COLO829 (cell line): ENCODE measurements around the gene DENND1A.
"Not testable (repeated sequence)": the region's sequence is repeated elsewhere in the genome, so short reads cannot be mapped to it uniquely, and the experiment has no call there.

Experiments
- DNase-seq: peaks from one replicate; pipeline ENCODE4 v3.0.0; 2012; ENCODE audit warnings: low spot score

The DENND1A gene

DNA sequence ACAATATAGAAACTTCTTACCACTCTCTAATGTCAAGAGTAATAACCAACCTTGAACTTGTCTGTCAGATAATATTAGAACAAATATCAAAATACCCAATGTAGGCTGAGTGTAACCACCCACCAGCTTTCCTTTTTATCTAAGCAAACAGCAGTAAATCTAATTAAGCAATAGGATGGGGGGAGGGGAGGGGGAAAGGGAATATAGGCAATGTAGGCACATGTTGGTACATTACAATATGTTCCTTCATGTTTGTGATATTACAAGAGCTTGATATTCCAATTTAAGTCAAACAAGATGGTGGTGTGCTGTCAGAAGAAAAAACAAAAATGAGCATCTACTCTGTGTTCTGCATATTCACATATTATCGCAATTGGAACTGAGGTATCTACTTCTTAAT is 158.2 kb downstream of the DENND1A start:
- DNase-seq = no peak

DNA sequence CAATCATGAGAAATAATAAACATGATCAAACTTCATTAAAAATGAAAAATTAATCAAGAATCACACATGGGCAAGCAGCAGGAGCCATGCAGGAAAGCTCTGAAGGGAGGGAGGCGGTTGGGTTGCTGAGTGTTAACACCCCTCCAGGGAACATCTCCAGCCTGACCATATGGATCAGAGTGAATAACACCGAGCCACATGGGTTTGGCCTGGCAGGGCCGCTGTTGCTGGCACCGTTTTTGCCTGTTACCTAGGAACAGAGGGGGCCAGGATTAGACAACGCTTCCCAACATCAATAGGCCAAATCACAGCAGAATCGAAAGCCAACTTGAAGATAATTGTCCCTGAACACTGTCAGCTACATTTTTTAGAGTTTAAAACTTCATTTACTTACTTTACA is 160.2 kb downstream of the DENND1A start:
- no peak for DNase-seq

DNA sequence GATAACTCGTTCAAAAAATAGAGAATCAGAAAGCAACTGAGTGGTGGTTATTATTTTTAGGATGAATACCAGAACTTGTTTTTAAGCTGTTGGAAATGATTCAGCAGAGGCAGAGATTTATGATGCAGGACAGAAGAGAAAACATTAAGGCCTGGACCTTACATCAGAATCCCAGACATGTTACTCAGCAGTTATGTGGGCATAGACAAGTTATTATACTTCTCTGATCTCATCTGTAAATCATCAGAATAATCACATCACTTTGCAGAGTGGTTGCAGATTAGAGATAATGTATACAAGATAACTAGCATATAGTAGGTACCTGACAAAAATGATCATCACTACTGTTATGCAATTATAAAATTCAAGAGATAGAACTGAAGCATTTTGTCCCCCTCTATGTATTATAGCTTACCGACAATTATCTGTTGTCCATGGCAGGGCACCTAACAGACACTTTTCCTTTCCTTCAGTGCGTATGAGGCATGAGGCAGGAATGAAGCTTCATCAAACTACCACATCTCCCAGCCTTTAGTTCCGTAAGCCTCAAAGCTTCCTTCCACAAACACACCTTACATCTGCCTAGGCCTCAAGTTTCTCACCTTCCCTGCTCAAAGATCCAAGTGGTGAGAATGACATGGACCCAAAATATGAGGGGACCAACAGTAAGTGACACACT is 165.9 kb downstream of the DENND1A start:
- no peak for DNase-seq

DNA sequence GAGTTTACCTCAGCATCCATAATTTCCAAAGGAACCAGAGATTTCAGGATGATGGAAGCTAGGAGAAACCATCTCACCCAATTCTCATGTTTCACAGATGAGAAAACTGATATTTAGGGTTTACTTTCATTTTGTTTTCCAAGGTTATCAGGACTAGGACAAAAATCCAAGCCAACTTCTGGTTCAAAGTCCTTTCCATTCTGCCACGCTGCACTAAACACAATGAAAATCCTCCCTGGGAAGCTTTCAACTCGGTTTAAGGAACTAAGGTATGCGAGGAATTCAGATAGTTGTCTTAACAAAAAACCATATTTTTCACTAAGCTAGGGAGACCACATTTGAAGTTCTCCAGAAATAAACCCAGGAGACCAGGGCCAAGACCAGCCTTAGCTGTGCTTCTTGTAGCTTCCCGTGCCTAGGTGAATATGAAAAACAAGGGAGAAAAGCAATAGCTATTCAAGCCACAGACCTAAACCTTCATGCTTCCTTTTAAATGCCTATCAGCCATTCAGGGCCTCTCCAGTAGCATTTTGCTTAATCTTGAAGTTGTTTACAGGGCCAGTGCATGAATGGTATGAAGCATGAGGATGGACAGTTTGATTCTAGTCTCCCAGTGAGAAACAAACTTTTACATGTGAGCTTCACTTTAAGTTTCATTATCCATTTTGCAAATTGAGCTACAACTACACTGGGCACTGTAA is 167.9 kb downstream of the DENND1A start:
- no peak for DNase-seq

DNA sequence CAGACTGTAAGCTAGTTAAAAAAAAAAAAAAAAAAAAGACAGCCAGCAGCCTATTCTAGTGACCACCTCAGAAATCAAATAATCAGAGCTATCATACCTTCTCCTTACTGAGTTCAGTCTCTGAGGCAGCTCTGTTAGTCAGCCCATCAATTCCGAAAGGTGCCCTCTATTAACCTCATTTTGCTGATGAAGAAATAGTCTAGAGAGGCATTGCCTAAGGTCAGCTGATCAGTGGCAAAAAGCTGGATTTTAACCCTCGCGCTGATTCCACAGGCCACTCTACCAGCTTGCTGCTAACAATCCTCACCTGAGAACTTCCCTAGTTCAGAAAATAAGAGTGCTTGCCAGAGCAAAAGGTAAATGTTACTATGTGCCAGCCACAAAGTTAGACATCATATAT is 172.0 kb downstream of the DENND1A start:
- DNase-seq = no peak

DNA sequence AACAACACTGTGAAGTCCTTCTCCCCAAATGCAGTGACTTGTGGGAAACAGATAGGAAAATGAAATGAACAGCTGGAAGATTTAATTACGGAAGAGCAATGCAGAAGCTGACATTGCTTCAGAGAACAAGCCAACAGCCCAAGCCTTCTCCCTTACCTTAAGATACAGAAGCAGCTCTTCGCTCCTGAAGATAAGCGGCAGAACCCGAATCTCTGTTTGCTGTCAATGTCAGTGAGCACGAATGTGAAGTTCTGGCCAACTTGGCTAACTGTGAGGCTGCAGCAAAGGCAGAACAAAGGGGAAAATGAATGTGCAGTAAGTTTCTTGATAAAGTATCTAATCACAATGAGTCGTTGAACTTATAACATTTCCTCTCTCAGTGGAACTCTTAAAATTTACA is 172.4 kb downstream of the DENND1A start:
- no peak for DNase-seq

DNA sequence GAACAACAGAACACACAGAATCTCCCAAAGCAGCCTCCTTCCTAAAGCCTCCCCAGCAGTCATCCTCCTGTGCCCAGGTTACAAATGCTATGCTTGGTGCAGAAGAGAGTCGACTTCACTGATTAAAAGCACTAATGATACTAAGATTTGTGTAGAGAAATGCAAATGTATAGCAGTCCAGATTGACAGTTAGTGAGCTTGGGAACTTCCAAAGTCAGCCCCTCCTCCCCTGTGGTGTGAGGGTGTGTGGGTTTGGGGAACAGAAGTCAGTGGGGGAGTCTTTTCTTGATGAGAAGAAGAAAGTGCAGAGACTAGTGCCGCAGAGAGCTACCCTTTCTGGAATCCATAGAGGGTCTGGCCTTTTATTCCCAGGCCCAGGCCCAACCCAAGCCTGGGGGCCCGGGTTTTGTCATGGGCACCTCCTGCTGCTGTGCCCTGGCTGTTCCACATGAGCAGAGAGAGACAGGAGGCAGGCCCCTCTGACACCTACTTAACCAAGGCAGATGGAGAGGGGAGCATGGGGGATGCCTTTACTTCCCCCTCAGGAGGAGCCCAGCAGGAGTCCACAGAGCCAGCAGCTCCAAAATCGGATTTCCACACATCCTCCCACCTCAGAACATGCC is 173.3 kb downstream of the DENND1A start:
- DNase-seq = no peak

DNA sequence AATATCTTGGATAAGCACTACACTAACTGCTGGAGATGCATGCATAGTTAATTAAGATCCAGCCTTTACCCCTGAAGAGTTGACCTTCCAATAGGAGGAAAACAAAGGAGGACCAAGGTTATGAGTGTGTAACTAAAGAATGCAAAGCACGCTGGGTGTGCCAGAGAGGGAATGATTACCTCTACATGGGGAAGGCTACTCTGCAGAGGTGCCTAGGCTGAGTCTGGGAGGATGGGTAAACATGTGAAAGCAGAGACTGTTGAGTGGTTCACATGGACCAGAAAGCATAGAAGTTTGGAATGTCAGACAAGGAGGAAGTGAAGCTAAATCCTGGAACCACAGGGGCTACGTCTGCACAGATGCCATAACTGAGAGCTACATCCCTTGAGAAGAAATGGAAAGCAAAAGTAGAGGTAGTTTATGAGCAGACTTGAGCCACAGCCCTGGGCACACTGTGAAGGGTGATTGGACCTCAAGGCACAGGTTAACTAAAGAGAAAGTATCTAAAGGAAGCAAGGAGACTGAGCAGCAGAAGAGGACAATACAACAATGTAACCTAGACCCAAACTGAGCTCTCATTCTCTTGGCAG is 176.2 kb downstream of the DENND1A start:
- DNase-seq = no peak

DNA sequence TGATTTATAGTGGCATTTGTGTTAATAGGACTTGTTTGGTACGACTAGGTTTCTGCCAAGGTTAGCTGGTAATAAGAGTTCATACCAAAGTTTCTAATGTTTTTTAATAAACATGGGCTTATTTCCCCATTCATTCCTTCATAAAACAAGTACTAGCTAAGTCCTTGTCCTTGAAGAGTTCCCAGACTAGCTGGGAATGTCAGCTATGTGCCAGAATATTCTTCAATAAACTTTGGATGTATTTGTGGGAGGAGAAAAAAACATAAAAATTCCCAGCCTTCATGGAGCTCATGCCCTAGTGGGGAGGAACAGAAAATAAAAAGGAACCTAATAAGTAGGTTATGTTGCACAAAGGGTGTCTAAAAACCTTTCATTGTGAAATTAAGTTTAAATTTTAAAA is 176.9 kb downstream of the DENND1A start:
- DNase-seq = no peak

DNA sequence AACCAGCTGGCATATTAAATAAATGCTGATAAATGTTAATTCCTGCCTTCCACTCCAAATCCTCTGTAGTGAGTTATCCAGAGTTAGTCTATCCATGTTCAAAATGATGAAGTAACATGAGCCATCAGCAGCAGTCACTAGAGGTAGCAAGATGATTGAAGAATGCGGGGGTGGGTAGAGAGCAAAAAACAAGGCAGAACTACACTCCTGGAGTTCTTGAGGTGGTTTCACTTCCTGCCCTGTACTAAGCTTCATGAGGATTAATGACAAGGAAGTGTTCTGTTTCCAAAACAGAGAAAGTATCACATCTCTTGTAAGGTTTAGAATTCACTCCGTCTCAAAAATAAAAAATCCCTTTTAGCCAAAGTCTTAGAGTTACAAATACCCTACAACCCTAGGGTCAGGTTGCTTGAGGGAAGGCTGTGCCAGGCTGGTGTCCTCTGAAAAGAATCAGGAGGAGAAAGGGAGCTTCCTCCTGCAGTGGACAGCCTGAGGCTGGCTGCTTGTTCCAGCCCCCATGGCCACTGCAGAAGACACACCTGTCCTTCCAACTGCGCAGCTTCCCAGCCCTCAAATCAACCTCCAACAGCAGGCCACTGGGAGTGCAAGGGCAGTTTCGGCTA is 180.2 kb downstream of the DENND1A start:
- peak; percentile 60 for DNase-seq

DNA sequence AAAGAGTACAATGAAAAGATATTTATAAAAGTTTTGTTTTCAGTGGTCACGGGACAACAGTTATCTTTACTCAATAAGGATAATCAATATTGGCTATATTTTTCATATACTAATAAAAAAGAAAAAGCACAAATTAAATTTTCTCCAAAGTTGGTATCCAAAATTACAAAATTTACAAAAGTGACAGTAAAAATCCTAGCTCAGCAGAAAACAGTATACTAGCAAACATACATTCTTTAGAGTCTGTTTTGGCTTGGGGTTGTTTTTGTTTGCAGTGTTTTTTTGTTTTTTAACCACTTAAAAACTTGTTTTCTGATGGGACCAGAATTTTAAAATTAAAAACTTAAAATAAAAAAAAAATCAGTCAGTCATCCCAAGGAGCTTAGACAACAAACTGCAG is 183.2 kb downstream of the DENND1A start:
- no peak for DNase-seq

DNA sequence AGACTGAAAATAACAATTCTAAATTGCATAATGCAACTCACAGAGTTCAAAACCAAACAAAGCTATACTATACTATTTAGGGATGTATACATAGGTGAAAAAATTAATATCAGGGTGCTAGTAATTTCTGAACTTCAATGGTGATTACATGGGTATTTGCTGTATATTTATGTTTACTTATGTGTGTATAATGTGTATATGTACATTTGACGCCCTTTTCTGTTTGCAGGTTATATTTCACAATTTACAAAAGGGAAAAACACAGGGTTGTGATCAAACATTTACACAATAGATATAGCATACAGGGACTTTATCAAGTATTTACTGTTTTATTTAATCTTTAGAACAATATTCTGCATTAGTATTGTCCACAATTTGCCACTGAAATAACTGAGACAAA is 184.0 kb downstream of the DENND1A start:
- no peak for DNase-seq

DNA sequence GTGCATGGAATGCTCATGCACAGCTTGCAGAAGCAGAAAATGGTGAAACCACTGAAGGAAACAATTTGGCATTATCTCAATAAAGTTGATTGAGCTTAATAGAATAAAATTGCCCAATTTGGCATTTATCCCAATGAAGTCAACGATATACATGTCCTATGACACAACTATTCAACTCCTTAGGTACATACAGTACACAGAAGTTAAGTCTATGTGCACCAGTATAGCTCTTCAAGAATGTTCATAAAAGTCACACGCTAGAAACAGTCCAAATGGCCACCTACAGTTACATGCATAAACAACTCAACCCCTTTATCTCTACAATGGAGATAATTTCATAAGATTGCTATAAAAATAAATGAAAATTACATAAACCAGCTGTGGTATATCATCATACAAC is 184.5 kb downstream of the DENND1A start:
- no peak for DNase-seq

DNA sequence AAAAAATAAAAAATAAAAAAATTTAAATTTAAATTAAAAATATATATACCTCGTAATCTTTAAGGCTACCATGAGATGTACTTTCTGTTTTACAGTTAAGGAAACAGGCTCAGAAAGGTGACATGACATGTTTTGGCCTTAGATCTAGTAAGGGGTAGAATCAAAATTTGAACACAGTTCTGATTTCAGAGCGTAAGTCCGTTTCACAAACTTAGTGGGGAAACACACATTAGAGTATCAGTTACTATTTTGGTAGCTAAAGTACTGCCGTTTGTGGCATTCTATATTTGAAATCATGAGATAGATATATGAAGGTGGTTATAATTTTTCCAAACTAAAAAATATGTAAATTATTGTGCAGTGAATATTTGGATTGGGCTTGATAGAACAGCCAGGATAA is 186.2 kb downstream of the DENND1A start:
- no peak for DNase-seq

DNA sequence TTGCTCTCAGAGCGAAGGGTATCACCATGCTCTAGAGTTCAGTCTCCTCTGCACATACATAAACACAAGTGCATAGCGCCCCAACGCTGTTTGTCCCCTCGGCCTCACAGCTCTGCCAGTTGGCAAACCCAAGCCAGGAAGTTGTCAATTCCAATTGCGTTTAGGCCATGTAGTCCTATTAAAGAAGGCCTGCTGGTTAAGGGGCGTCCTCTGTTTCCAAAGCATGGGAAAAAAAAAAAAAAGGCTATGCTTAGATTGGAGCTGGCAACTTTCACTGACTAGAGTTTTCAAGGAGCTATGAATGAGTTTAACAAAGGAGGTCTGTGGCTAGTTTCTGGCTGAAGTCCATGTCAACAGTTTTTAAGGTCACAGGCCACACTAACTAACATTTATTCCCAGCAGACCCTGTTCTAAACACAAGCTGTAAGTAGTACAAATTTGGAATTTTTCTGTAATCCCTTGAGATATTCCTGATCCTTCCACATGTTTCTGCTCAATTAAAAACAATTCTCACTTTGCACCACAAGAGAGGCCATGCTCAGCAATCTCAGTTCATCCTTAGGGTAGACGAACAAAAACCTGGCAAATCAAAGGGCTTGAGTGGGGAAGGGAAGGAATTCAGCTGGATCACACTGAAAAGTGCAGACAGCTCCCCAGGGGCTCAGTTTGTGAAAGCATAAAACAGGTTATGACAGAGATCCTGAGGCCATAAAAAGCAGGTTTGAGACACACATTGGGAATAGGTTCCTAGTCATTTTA is 187.7 kb downstream of the DENND1A start:
- peak; percentile 79 for DNase-seq

DNA sequence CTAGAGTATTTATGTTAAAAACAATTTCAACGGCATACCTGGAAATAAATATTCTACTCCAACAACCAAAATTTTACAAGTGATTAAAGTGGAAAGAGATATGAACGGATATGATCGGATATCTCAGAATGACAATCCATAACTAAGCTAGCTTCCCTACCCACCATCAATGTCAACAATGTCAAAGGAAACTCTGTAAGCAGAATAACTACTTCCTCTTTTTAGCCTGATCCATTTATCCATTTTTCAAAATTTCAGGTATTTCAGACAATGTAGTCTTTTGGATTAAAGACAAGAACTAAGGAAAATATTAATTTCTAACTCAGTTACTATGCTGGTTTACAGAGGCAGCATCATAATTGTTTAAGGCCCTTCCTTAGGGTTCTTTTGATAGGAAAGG is 188.7 kb downstream of the DENND1A start:
- no peak for DNase-seq

DNA sequence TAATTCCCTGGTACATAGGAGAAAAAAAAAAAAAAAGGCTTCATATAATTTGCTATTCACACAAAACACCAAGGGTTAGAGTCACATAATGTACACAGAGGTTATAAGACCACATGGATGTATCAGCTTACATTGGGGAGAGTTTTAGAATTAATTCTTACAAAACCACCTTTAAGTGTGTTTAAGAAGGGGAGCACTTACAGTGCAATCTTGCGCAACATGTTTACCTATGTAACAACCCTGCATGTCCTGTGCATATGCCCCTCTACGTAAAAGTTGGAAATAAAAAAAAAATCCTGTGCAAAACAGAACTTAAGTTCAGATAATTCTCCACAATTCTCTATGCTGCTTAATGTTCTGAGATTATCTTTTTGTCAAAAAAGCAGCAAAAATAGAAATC is 190.0 kb downstream of the DENND1A start:
- no peak for DNase-seq

DNA sequence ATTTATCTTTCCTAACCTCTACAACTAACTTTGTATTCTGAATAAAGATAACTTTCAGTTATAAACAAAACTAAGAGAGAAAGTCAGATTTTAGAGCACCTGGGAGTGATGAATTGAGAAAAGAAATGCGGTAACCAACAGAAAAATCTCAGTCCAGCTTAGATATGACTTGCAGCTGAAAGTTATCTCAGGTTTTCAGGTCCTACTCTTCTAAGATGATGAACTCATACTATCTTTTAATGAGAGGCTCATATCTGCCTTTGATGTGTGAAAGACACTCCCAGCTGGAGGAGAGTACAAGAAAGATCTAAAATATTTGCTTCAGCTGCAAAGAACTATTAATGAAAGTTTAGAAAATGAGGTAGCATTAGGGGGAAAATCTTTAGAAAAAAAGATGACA is 190.5 kb downstream of the DENND1A start:
- no peak for DNase-seq

DNA sequence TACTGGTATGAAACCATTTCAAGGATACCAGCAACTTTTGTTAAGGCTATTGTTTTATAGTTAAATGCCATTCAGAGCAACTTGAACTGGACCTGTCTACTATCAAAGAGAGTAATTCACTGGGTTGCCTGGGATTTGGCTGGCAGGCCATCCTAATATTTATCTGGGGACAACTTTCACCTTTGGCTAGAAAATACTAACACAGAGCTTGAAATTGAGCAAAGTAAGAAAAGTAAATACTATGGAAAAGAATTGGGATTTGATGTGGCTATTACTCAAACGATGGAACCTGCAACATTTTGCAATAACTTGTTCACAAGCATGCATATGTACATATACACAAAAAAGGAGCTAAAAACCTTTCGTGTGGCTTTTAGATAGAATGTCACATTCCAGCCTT is 191.3 kb downstream of the DENND1A start:
- no peak for DNase-seq

DNA sequence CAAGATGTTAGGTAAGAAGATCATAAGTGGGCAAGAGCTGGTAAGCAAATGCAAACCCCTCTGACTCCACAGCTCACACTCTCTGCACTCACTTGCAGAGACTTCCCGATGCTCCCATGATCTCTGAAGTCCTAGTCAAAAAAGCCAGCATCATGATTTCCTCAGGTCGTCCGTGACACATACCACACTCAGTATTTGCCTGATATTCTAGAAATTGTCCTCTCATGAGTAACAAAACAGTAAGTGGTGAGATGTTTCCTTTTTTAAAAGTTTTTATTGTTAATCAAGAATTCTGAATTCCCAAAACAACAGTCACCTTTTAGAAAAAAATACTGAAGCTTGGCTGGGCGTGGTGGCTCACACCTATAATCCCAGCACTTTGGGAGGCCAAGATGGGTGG is 194.6 kb downstream of the DENND1A start:
- DNase-seq = no peak

DNA sequence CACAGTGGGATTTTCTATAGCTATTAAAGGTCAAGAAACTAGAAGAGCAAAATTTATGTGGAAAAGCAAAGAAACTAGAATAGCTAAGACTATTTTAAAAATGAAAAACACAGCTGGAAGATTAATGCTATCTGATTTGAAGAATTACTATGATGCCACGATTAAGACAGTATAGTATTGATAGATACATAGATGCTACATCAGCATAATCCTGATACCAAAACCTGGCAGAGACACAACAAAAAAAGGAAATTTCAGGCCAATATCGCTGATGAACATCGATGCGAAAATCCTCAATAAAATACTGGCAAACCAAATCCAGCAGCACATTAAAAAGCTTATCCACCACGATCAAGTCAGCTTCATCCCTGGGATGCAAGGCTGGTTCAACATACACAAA is 201.4 kb downstream of the DENND1A start:
- not testable (repeated sequence) for DNase-seq

DNA sequence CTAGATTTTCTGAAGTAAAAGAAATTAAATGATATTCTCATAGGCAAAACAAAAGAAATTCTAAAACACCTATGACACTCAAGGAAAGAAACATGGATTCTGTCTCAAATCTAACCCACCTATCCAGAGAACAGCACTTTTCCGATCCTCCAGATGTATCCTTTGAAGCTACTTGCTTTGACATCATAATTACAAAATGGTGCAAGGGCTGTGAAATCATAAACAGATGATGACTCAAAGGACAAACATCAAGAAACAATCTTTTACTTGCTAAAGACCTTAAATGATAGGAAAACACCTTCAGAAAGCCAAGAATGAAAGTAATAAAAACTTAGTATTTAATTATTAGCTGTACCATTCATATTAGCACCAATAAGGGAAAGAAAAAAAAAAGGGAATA is 202.6 kb downstream of the DENND1A start:
- no peak for DNase-seq
